ENCODE measurements around the gene DPYD.

GRCh38 chr1:97092824-97093223 is 828.0 kb downstream of the DPYD start:
- TF ChIP-seq CTCF (conservative IDR thresholded peaks at IDR 0.05 in 1 of 2, IDR thresholded peaks at IDR 0.05 in 1 of 2; ENCODE audit: extremely low read depth in 1 of 2, insufficient read depth in 1 of 2, low read depth in 1 of 2, low read length in 2 of 2), result no peak
- no peak for TF ChIP-seq EZH2 (IDR thresholded peaks at IDR 0.05; ENCODE audit: borderline replicate concordance, low read length)

All from mammary epithelial cell (primary cell).